Measurements from ENCODE around the gene ZER1.
A peak's percentile ranks its signal among the peaks of the same experiment; 100 is the strongest.

ZER1 gene

DNA sequence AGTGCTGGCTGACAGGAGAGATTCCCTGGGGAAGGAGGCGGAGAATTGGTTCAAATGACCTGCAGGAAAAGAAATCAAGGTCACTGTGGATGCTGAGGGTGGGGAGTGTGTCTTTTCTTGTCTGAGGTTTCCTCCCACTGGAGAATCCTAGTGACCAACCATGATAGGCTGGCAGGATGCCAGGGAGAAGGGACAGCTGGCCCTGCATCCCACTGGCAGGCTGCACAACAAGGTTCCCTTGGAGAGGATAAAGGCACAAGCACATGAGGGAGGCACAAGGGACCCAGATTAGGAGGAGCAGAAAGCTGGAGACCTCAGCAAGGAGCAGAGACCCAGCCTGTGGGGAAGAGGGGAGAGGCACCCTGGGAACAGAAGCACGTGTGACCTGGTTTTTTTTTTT lies 36.4 kb downstream of the ZER1 start:
- H3K4me3 ChIP-seq (ENCODE audit: low read length), result no peak overlapping the region
- TF ChIP-seq CTCF (conservative IDR thresholded peaks at IDR 0.05; ENCODE audit: low read length), result no peak
- DNase-seq (ENCODE audit: low read depth), result no peak

- peak; percentile 78 for TF ChIP-seq CTCF (conservative IDR thresholded peaks at IDR 0.05; ENCODE audit: low read length)
- no peak overlapping the region for H3K4me3 ChIP-seq (ENCODE audit: low read length)
- peak; percentile 67 for DNase-seq (ENCODE audit: low read depth)
Measured at GRCh38 chr9:128733256-128733655, 38.5 kb downstream of the ZER1 start.

DNA sequence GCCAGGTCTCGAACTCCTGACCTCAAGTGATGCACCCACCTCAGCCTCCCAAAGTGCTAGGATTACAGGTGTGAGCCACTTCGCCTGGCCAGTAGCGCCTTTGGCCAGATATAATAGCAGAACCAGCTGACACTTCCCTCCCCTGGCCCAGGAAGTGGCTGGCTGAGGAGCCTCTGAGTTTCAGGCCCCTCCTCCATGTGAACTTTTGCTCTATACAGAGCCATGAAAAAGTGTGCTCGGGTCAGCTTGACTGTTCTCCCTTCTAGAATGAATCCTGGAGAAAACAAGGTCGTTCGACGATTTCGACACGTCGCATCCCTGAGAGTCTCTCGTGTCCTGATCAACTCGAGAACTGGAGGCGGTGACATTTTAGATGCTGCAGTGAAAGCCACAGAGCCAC lies 39.2 kb downstream of the ZER1 start:
- no peak overlapping the region for H3K4me3 ChIP-seq (ENCODE audit: low read length)
- DNase-seq (ENCODE audit: low read depth), result no peak
- no peak for TF ChIP-seq CTCF (conservative IDR thresholded peaks at IDR 0.05; ENCODE audit: low read length)

DNA sequence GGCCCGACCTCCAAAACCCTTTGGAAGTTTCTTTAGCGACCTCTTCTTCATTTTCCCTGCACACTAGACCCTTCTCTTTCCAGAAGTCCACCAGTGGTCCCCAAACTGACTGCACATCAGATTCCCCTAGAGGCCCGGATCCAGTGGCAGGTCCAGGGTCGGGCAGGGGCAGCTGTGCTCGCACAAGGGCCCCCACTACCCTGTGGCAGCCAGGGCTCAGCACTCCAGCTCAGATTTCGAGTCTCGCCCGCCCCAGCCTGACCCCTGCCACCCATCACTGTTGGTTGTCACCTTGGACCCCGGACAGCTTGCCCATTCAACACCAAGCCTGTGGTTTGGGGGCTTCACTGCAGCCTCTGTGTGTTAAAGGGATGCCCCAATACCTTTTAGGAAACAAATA lies 40.0 kb downstream of the ZER1 start:
- H3K4me3 ChIP-seq (ENCODE audit: low read length), result no peak overlapping the region
- no peak for TF ChIP-seq CTCF (conservative IDR thresholded peaks at IDR 0.05; ENCODE audit: low read length)
- DNase-seq (ENCODE audit: low read depth), result no peak

DNA sequence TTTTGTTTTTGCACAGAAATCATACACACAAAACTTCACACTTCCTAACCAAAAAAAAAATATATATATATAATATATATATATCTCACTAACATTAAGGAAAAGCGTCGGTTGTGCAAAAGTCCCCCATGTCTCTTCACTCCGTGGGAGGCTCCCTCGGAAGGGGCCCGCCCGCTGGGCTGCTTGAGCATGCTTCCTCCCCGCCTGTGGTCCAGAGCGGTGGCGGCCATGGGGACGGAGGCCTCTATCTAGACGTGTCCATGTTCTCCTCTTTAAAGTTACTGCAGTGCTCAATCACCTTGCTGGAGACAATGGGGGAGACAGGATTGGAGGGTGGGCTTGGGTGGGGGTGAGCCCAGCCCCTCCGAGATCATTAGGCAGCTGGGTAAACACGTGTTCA lies 40.6 kb downstream of the ZER1 start:
- H3K4me3 ChIP-seq (ENCODE audit: low read length), result no peak overlapping the region
- no peak for DNase-seq (ENCODE audit: low read depth)
- TF ChIP-seq CTCF (conservative IDR thresholded peaks at IDR 0.05; ENCODE audit: low read length), result no peak

- no peak for TF ChIP-seq CTCF (conservative IDR thresholded peaks at IDR 0.05; ENCODE audit: low read length)
- DNase-seq (ENCODE audit: low read depth), result no peak
Measured at GRCh38 chr9:128729766-128730517, 41.8 kb downstream of the ZER1 start.

GRCh38 chr9:128729302-128729701 lies 42.4 kb downstream of the ZER1 start:
- no peak for DNase-seq (ENCODE audit: low read depth)
- H3K4me3 ChIP-seq (ENCODE audit: low read length), result no peak overlapping the region
- TF ChIP-seq CTCF (conservative IDR thresholded peaks at IDR 0.05; ENCODE audit: low read length), result no peak

More at GRCh38 chr9:128729766-128730517, 41.8 kb downstream of the ZER1 start:
- no peak overlapping the region for H3K4me3 ChIP-seq (ENCODE audit: low read length)
